ENCODE data around the gene KCNH2. TPM values are rescaled to one million over a fixed set of nuclear protein-coding genes. Genes with fewer than 3 reads are reported as not detected.

The KCNH2 gene
- total RNA-seq, 1 experiment from 2014 or later: 0.84 TPM

DNA sequence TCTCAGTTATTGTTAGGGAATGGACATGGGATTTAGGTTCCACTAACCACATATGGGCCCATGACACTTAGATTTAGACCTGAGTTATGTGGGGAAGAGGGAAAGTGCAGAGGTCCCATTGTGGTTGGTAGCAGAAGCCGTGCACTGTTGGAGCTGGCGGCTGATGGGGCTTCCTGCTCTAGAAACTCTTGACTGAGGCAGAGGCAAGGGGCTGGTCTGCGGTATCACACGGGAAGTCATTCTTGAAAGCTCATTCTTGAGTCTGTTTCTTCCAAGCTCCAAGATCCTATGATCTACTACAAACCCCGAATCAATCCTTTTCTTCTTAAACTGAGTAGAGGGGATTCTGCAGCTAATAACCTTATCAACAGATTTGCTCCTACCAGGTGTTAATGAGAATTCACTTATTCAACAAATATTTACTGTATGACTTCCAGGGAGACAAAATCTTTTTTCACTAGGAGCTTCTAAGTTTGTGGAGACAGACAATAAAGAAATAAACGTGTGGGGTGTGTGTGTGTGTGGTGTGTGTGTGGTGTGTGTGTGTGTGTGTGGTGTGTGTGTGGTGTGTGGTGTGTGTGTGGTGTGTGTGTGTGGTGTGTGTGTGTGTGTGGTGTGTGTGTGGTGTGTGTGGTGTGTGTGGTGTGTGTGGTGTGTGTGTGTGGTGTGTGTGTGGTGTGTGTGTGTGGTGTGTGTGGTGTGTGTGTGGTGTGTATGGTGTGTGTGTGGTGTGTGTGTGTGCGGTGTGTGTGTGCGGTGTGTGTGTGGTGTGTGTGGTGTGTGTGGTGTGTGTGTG is 68.7 kb downstream of the KCNH2 start:
- no peak for ATAC-seq
- Histone ChIP-seq H3K9ac (ENCODE audit: low read length) (no peak overlapping the region), H3K4me1 (ENCODE audit: insufficient read depth, low read length) (peaks cover 3% of the 10 kb centered on the region), H3K9me2 (replicated peaks; ENCODE audit: low read length) (no peaks in the 10 kb centered on the region), H3K36me3 (ENCODE audit: low read depth, low read length) (no peaks in the 10 kb centered on the region), H3K27ac (ENCODE audit: low read length) (no peak overlapping the region), H3K79me2 (ENCODE audit: low read length) (no peaks in the 10 kb centered on the region), H3F3A (ENCODE audit: low read length, unreplicated experiment) (no peaks in the 10 kb centered on the region), H3K9me3 (ENCODE audit: low read length) (no peaks in the 10 kb centered on the region), H2AFZ (ENCODE audit: low read length) (no peak overlapping the region), H3K4me3 (ENCODE audit: low read length) (no peak overlapping the region), H4K20me1 (ENCODE audit: low read length) (no peaks in the 10 kb centered on the region), H3K4me2 (ENCODE audit: low read length) (no peak overlapping the region), H3K27me3 (ENCODE audit: low read length) (peaks cover 31% of the 10 kb centered on the region)
- DNase-seq: no peak
- CTCF ChIA-PET: interaction anchor here (0.6 kb wide), 1 partner anchor 396 kb away, joined by 6 read pairs; no protein-coding TSS in a partner anchor
- intact Hi-C loops (cut with micrococcal nuclease): no loop called here
- TF ChIP-seq EZH2 (IDR thresholded peaks at IDR 0.05; ENCODE audit: low read length, unreplicated experiment): no peak
- TF ChIP-seq, protein P1, sequence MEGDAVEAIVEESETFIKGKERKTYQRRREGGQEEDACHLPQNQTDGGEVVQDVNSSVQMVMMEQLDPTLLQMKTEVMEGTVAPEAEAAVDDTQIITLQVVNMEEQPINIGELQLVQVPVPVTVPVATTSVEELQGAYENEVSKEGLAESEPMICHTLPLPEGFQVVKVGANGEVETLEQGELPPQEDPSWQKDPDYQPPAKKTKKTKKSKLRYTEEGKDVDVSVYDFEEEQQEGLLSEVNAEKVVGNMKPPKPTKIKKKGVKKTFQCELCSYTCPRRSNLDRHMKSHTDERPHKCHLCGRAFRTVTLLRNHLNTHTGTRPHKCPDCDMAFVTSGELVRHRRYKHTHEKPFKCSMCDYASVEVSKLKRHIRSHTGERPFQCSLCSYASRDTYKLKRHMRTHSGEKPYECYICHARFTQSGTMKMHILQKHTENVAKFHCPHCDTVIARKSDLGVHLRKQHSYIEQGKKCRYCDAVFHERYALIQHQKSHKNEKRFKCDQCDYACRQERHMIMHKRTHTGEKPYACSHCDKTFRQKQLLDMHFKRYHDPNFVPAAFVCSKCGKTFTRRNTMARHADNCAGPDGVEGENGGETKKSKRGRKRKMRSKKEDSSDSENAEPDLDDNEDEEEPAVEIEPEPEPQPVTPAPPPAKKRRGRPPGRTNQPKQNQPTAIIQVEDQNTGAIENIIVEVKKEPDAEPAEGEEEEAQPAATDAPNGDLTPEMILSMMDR (conservative IDR thresholded peaks at IDR 0.05; ENCODE audit: low read depth, low read length): no peak
- TF ChIP-seq EZH2phosphoT487 (IDR thresholded peaks at IDR 0.05; ENCODE audit: borderline replicate concordance, low read length): no peak
- POLR2A ChIA-PET (ENCODE audit: unreplicated experiment): no interaction called here
- no TSS peak for BruUV-seq (replicated peaks)

DNA sequence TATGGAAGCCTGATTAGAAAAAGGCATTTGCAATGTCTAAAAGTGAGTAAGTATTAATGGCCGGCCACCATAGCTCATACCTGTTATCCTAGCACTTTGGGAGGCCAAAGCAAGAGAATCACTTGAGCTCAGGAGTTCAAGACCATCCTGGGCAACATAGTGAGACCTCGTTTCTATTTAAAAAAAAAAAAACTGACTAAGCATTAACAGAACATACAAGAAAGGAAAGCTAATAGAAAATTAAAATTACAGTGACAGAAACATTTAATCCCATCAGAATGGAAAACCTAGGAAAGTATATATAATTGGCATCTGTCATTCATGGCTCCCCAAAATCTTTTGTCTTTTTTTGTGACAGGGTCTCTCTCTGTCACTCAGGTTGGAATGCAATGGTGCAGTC is 69.9 kb downstream of the KCNH2 start:
- Histone ChIP-seq H3K9me3 (ENCODE audit: low read length) (no peaks in the 10 kb centered on the region), H3F3A (ENCODE audit: low read length, unreplicated experiment) (no peaks in the 10 kb centered on the region), H3K4me1 (ENCODE audit: insufficient read depth, low read length) (peaks cover 15% of the 10 kb centered on the region), H3K79me2 (ENCODE audit: low read length) (no peaks in the 10 kb centered on the region), H3K9me2 (replicated peaks; ENCODE audit: low read length) (no peaks in the 10 kb centered on the region), H2AFZ (ENCODE audit: low read length) (no peak overlapping the region), H4K20me1 (ENCODE audit: low read length) (no peaks in the 10 kb centered on the region), H3K27me3 (ENCODE audit: low read length) (peaks cover 19% of the 10 kb centered on the region), H3K4me3 (ENCODE audit: low read length) (no peak overlapping the region), H3K4me2 (ENCODE audit: low read length) (no peak overlapping the region), H3K27ac (ENCODE audit: low read length) (no peak overlapping the region), H3K9ac (ENCODE audit: low read length) (no peak overlapping the region), H3K36me3 (ENCODE audit: low read depth, low read length) (no peaks in the 10 kb centered on the region)
- intact Hi-C loops (cut with micrococcal nuclease): no loop called here
- no TSS peak for BruUV-seq (replicated peaks)
- POLR2A ChIA-PET (ENCODE audit: unreplicated experiment): no interaction called here
- DNase-seq: no peak
- CTCF ChIA-PET: interaction anchor here (0.7 kb wide), 1 partner anchor 52 kb away, joined by 3 read pairs; no protein-coding TSS in a partner anchor
- no peak for ATAC-seq
- TF ChIP-seq EZH2 (IDR thresholded peaks at IDR 0.05; ENCODE audit: low read length, unreplicated experiment): no peak
- TF ChIP-seq EZH2phosphoT487 (IDR thresholded peaks at IDR 0.05; ENCODE audit: borderline replicate concordance, low read length): no peak
- TF ChIP-seq, protein P1 (conservative IDR thresholded peaks at IDR 0.05; ENCODE audit: low read depth, low read length): no peak
